ENCODE data around the gene CELSR1.

The CELSR1 gene

DNA sequence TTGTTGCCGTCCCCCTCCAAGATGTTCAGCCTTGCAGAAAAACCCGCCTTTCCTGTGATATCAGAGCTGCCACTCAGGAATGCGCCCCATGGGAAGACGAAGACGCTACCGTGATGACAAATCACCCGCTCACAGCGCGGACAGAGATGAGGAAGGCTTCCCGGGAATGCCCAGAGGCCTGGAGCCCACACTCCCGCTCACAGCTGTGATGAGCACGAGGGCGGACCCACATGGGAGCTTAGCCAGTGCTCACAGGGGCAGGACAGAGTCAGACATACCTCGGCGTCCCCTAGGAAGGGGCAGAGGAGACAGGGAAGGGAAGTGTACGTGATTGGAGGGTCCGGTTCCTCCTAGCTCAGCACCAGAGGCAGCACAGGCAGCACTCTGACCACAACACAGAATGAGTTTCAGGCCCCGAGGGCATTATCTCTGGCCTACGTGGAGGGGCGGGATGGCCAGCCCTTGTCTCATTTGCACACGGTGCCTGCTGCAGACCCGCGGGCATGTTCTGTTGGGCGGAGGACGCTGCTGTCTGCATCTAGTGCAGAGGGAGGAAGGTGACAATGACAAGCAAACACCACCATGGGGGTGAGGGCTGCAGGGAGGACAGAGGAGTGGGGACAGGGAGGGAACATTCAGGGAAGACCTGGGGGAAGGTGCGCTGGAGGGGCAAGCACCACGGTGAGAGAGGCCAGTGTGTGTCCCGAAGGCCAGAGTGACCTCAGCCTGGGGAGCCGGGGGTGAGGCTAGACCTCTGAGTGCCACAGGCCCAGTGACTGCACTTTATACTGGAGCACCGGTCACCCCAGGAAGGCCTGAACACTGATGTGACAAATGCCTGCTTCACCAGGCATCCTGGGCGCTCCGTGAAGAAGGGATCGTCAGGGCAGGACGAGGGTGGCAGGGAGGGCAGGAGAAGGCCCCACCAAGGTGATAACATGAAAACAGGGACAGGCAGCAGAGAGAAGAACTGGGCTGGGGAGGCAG, 79.6 kb downstream of the CELSR1 start:
- DNase-seq: no peak

DNA sequence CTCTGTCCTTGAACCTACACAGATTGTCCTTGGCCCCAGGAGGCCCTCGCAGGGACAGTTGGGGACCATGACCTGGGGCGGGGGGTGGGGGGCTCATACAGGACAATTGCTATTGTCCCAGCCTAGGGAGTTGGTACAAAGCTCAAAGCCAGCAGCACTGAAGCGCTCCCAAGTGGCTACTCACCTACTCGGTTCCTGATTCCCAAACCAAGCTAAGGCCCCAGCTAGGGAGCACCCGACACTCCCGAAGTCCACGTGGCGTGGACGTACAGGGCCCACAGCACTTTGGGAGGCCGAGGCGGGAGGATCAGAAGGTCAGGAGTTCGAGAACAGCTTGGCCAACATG, 80.6 kb downstream of the CELSR1 start:
- no peak for DNase-seq

DNA sequence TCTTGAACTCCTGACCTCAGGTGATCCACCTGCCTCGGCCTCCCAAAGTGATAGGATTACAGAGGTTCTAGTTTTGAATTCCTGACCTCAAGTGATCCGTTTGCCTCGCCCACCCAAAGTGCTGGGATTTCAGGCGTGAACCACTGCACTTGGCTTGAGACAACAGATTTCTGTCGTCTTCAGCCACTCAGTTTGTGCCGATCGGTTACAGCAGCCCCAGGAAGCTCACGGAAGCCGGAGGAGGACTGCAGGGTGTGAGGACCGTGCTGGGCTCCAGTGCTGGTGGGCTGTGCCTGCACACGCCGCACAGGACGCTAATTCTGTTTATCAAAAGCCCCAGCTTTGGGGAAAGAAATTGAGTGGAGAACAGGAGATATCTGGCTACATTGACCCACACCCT, 82.0 kb downstream of the CELSR1 start:
- DNase-seq: no peak

DNA sequence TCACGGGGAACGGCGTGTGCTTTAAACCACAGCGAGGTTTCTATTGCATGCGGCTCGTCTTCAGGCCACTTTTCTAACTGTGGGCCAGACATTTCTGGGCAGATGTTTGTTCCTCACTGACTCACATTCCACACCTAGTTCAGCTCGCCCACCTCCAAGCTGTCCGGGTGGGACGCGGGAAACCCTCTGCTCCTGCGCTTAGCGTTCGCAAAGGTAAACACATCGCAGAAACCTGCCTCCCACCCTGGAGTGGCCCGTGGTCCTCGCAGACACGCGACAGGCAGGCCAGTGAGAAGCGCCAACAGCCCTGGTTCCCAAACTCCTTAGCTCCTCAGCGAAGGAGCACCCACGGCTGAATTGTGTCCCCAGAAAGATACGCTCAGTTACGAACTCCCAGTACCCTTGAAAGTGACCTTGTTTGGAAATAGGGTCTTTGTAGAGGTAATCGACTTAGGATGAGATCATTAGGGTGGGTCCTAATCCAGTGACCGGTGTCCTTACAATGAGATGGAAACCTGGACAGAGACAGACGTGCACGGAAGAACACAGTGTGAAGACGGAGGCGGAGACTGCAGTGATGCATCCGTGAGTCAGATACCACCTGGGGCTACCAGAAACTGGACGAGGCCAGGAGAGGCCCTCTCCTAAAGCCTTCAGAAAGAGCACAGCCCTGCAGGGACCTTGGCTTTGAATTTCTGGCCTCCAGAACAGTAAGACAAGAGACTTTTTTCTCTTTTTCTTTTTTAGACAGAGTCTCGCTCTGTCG, 82.7 kb downstream of the CELSR1 start:
- no peak for DNase-seq

DNA sequence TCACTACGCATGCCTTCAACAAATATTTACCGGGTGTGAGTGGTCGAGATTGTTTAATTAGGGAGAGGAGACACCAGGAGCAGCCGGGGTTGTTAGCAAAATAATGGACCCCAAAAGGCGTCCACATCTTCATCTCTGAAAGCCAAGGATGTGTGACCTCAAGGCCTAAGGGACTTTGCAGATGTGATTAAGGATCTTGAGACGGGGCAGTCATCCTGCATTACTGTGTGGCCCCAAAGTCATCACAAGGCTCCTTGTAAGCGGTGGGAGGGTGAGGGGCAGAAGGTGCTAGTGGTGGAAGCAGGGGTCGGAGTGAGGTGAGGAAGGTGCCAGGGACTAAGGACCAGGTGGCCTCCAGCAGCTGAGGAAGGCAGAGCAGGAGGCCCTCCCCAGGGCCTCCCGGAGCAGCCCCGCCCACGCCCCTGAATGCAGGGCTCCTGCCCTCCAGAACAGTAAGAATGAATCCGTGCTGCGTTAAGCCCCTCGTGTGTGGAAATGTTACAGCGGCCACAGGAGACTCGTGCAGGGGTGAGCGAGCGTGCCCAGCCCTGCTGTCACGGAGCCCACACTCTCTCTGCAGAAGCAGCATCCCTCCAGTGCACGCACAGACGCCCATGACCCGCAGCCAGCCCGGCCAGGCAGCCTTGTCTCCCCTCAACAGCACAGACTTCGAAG, 83.5 kb downstream of the CELSR1 start:
- no peak for DNase-seq

DNA sequence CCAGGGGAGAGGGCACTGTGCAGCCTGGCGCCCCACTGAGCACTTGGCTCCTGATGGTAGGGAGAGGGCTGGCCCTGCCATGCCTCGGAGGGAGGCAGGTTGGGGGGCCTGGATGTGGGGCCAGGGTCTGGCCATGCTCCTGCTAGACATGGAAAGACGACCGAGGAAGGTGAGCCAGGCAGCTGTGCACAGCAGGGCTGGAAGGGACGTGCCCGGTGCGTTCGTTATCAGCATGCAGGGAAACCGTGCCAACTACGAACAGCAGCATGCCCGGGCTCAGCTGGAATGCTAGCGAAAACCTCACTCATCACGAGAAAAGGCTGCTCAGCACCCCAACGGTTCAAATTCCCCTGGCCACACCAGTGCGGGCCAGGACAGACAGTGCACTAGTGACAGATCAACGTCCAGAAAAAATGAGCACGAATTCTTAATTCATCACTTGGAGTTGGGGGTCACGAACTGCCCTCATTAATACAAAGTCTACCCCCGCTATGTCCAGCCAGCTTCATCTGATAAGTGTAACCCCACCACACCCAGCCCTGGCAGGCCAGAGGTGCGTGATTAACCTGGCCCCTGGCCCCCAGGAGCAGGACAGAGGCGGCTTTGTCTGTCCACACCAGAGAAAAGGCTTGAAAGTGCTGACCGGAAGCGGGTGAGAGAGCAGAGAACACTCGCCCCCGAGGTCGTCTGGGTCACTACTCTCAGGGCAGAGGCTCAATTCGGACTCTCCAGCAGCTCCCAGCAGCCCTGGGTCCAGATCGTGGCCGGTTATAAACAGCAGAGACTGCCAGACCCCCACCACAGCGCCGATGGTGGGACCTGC, 84.2 kb downstream of the CELSR1 start:
- no peak for DNase-seq

DNA sequence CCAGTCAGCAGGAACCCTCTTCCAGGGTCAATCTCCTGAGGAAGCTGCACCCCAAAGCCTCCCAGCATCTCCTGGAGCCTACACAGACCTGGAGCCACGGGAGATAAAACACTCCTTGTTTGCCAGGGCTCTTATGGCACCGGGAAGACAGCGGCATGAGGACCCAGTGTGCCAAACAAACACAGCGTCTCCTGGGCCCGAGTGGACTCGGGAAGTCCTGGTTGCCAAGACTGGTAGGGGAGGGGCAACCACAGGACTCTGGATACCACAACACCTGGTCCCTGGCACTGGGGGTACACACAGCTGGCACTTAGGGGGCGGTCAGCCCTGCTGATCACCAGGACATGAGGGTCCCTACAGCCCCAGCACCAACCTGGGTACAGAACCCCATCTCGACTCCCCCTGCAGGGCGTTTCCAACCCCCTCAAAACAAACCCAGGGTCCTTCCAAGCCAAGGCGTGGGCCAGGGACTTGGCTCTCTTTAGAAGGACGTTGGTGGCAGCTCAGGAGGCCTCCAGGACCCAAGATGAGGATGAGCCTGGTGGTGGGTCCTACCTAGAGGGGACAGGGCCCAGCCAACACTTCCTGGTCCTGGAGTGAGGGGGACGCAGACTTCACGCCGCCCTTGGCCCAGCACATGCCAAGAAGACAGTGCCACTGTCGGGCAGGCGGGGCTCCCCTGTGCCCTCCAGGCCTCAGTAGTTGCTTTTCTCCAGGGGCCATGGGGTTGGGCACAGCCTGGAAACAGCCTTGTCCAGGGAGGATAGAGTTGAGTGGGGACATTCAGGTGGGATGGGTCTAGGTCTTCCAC, 85.0 kb downstream of the CELSR1 start:
- no peak for DNase-seq

DNA sequence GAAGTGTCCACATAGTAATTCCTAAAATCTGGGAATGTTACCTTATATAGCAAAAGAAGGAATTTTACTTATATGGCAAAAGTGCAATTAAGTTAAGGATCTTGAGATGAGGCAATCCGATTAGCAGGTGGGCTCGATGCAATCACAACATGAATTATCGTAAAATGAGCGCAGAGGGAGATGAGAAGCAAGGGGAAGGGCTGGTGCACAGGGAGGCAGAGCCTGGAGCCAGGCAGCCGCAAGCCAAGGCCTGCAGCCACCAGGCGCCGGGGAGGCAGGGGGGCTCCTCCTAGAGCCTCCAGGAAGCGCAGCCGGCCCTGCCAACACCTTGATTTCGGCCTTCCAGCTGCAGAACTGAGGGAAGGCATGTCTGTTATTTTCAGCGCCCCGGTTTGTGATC, 85.7 kb downstream of the CELSR1 start:
- DNase-seq: no peak

DNA sequence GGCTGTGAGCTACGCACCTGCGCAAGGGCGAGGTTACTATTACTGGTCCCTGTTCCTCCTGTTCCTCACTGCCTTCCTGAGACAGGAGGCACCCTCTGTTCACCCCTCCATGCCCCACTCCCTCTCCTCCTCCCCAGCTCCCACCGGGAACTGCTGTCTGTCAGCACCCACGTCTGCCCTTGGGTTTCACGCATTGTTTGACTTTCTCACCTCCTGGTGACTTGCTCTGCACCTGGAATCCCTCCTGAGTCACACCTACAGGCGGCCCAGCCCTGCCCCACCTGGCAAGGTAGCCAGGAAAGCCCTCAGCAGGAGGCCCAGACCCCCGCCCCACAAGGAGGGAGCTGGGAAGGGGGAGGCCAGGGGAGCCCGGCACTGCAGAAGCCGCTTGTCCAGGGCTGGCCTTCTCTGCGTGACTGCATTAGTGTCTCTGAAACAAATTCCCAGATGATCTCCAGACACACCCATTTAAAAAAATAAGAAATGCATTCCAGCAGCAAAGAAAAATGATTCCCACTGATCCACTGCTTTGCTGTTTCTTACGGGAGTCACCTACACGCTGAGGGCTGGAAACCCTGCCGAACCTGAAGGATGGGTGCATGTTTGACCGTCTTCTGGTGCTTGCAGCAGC, 86.4 kb downstream of the CELSR1 start:
- DNase-seq: no peak

- DNase-seq: no peak
Observed at GRCh38 chr22:46449974-46450745, 87.3 kb downstream of the CELSR1 start.

GRCh38 chr22:46449116-46449691, 88.2 kb downstream of the CELSR1 start:
- no peak for DNase-seq

- DNase-seq: no peak
Observed at GRCh38 chr22:46448333-46448732, 89.1 kb downstream of the CELSR1 start.

DNA sequence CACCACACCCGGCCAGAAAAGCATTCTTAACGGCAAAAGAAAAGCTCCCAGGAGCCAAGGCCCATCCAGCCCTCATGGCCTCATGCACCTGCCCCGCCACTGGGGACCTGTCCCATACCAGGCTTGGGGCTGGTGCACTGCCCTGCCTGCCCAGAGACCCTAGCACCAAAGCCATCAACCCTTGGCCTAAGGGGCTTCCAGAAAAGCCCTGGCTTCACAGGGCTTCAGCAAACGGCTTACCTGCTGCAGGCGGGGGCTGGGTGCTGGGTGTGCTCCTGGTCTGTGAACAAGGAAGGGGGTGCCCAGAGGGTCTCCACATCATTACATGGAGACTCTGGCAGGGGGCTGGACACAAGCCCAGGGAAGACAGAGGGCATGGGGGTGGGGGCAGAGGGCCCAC, 89.5 kb downstream of the CELSR1 start:
- no peak for DNase-seq

DNA sequence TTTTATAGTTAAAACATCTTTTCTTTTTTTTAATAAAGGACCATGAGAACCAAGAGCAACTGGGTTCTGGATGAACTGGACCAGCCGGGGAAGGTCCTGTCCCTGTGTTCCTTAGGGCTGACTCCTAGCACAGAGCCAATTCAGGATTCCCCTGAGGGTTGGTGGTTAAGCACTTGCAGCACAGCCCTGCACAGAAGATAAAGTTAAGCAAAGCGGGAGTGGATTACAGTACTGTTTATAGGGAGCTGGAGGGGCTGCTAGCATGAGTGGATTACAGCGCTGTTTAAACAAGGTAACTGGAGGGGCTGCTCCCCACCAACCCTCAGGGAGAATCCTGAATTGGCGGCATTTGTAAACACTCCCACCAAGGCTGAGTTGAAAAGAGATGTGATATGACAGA, 90.6 kb downstream of the CELSR1 start:
- DNase-seq: no peak

DNA sequence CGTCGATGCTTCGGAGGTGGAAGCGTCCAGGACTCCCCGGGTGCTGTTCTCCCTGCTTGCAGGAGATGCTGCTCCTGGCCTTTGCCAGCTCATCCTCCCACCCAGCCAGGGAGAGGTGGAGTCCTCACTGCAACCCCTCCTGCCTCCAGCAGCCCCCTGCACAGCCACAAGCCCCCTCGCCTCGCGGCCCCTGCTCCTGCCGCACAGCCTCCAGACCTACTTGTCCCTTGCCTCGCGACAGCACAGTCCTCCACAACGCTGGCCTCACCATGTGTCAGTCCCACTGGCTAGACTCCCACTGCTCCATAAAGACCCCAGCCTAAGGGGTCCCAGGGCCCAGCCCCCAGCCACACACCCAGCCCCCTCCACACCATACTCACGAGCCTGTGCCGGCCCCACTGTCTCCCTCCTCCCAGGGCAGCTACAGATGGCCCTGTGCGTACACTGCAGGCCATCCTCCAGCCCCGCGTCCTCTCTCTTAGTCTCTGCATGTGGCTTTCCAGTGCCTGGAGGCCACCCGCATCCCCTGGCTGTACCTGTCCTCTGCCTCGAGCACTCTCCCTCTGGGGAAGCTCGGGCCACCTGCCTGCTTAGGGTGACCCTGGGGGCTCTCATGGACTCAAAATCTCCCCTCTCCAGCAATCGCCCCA, 91.5 kb downstream of the CELSR1 start:
- DNase-seq: no peak

- DNase-seq: no peak
Observed at GRCh38 chr22:46444390-46444854, 93.0 kb downstream of the CELSR1 start.

DNA sequence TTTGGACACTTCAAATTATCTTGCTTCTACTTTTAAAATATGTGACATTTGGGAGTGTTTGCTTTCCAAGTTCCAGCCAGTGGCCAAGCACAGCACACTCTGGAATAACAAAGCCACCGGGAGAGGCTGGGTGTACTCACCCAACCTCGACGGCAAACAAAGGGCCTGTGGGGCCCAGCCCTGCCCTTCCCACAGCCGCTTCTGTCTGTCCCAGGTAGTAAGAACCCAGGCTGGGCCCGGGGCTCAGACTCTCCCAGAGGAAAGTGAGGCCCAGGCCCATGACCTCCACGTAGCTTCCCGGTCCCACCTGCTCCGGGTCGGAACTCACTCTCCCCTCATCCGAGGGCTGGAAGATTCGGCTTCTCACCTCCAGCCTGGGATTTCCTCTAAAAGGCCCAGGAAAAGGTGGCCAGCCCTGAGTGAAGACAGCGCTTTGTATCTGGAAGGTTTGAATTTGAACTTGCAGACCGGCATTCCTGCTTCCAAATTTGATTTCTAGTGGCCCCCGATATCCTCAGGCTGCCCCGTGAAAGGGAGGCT, 93.5 kb downstream of the CELSR1 start:
- DNase-seq: no peak

DNA sequence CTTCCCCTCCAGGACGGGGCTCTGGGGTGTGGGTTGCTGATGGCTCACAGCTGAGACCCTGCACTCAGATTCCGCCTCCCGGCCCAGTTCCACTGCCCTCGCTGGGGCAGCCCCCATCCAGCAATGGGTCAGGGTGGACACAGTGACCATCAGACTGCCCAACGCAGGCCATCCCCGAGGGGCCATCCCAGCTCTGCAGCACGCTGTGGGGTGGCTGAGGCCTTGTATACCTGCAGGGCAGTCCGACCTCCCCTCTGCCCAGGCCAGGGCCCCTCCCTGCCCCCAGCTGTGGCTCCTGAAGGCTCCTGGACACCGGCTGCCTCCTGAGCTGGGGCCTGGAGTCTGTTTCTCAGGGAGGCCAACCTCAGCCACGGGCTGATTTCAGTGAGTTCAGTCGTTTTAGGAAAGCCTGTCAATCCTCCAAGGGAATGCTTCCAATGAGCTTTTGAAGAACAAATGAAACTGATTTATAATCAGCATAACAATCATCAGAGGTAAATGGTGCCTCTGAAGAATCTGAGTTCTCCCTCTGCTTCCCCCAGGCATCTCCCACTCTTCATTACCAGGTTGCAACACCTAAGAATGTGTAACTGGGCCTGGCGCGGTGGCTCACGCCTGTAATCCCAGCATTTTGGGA, 95.1 kb downstream of the CELSR1 start:
- no peak for DNase-seq
